GM23338 (cell line): ENCODE measurements around the gene CEP170B. TPM values are rescaled to one million over a fixed set of nuclear protein-coding genes. Genes with fewer than 3 reads are reported as not detected.
"Not testable (repeated sequence)": the region's sequence is repeated elsewhere in the genome, so short reads cannot be mapped to it uniquely, and the experiment has no call there.

Source experiments
- ATAC-seq: fragments of 200-7000 bp; cut with Tn5 transposase; 3 replicates; pipeline ENCODE4 v1.9.1; 2020
- DNase-seq: peaks from one replicate; pipeline ENCODE4 v3.0.0-alpha.2; 2015; ENCODE audit warnings: low spot score
- H2AFZ ChIP-seq: fragments of 200-600 bp; sonication (generic); 2 replicates; pipeline ENCODE4 v1.8.0; 2016; ENCODE audit warnings: antibody characterized with exemption, mild to moderate bottlenecking, moderate library complexity
- H3F3A ChIP-seq: fragments of 200-600 bp; sonication (generic); replicated peaks from 2 replicates; pipeline ENCODE4 v1.8.0; 2017; ENCODE audit warnings: antibody characterized with exemption, mixed run types, low read depth
- H3K27ac ChIP-seq: fragments of 200-600 bp; sonication (generic); 2 replicates; pipeline ENCODE4 v1.6.1; 2016; ENCODE audit warnings: low read depth
- H3K27me3 ChIP-seq: fragments of 200-600 bp; sonication (generic); 2 replicates; pipeline ENCODE4 v1.8.0; 2016; ENCODE audit warnings: mild to moderate bottlenecking, mixed run types, moderate library complexity; ENCODE audit not compliant: insufficient read depth
- H3K36me3 ChIP-seq: fragments of 200-600 bp; sonication (generic); 2 replicates; pipeline ENCODE4 v1.8.0; 2016; ENCODE audit warnings: mild to moderate bottlenecking; ENCODE audit not compliant: insufficient read depth
- H3K4me1 ChIP-seq: fragments of 200-600 bp; sonication (generic); 2 replicates; pipeline ENCODE4 v1.8.0; 2016; ENCODE audit warnings: mild to moderate bottlenecking, moderate library complexity; ENCODE audit not compliant: insufficient read depth
- H3K4me2 ChIP-seq: fragments of 200-600 bp; sonication (generic); 2 replicates; pipeline ENCODE4 v1.7.1; 2017; ENCODE audit warnings: mixed run types
- H3K4me3 ChIP-seq: fragments of 200-600 bp; sonication (generic); 2 replicates; pipeline ENCODE4 v1.6.1; 2016; ENCODE audit warnings: mixed run types
- H3K79me2 ChIP-seq: fragments of 200-600 bp; sonication (generic); replicated peaks from 2 replicates; pipeline ENCODE4 v1.8.0; 2017; ENCODE audit warnings: mild to moderate bottlenecking; ENCODE audit not compliant: insufficient read depth
- H3K9me2 ChIP-seq: fragments of 200-600 bp; sonication (generic); 2 replicates; pipeline ENCODE4 v1.8.0; 2017; ENCODE audit not compliant: insufficient read depth
- H4K20me1 ChIP-seq: fragments of 200-600 bp; sonication (generic); replicated peaks from 2 replicates; pipeline ENCODE4 v1.8.0; 2017; ENCODE audit warnings: mild to moderate bottlenecking; ENCODE audit not compliant: insufficient read depth
- H3K27ac Mint-ChIP-seq: 2 replicates; pipeline ENCODE4 v1.8.0; 2020; ENCODE audit warnings: inconsistent platforms, mild to moderate bottlenecking, moderate library complexity, mixed read lengths
- H3K27me3 Mint-ChIP-seq: 3 replicates; pipeline ENCODE4 v1.8.0; 2022; ENCODE audit warnings: low read depth, mild to moderate bottlenecking, moderate library complexity, mixed read lengths, inconsistent platforms; ENCODE audit not compliant: insufficient read depth, poor library complexity
- H3K36me3 Mint-ChIP-seq: 3 replicates; pipeline ENCODE4 v1.8.0; 2021; ENCODE audit warnings: low read depth, mild to moderate bottlenecking, inconsistent platforms, moderate library complexity, mixed read lengths
- H3K4me1 Mint-ChIP-seq: 3 replicates; pipeline ENCODE4 v1.8.0; 2020; ENCODE audit warnings: mild to moderate bottlenecking, inconsistent platforms, mixed read lengths
- H3K4me3 Mint-ChIP-seq: 3 replicates; pipeline ENCODE4 v1.8.0; 2021; ENCODE audit warnings: moderate library complexity, mild to moderate bottlenecking, inconsistent platforms, mixed read lengths
- H3K9me3 Mint-ChIP-seq: 3 replicates; pipeline ENCODE4 v1.8.0; 2020; ENCODE audit warnings: moderate library complexity, mild to moderate bottlenecking, inconsistent platforms, mixed read lengths
- ETS1 ChIP-seq: IDR thresholded peaks from 2 replicates; pipeline ENCODE4 v1.6.1; 2016; ENCODE audit warnings: antibody characterized with exemption
- EZH2 ChIP-seq: fragments of 200-600 bp; sonication (generic); IDR thresholded peaks from one replicate; pipeline ENCODE4 v1.8.0; 2017; ENCODE audit warnings: antibody characterized with exemption, mild to moderate bottlenecking, low read depth; ENCODE audit not compliant: unreplicated experiment
- NANOG ChIP-seq: IDR thresholded peaks from 2 replicates; pipeline ENCODE4 v1.6.1; 2016; ENCODE audit warnings: antibody characterized with exemption, borderline replicate concordance
- REST ChIP-seq: IDR thresholded peaks from one replicate; pipeline ENCODE4 v1.6.1; 2018; ENCODE audit warnings: antibody characterized with exemption; ENCODE audit not compliant: unreplicated experiment
- ZNF114 ChIP-seq: fragments of 250-450 bp; sonication (Bioruptor Pico); IDR thresholded peaks from 2 replicates; pipeline ENCODE4 v1.5.0; 2020; ENCODE audit warnings: mild to moderate bottlenecking, moderate library complexity
- ZNF462 ChIP-seq: fragments of 250-450 bp; sonication (Bioruptor Pico); IDR thresholded peaks from 2 replicates; pipeline ENCODE4 v1.5.0; 2020; ENCODE audit warnings: mild to moderate bottlenecking, moderate library complexity
- polyA plus RNA-seq: library from polyadenylated mRNA; unstranded; fragments of >200 nt; fragmentation: Nextera tagmentation; extraction: Ambion mirVana; gene quantifications from 2 replicates; pipeline ENCODE4 v1.2.1, GENCODE V29; 2016
- total RNA-seq: library from RNA; depleted of rRNA; stranded (reverse); fragments of >200 nt; shearing (Covaris generic); gene quantifications from 2 replicates; pipeline ENCODE4 v1.2.3, GENCODE V29; 2014

CEP170B gene
- total and polyA plus RNA-seq, 2 experiments from 2014 or later: 4.6 to 37.1 TPM

GRCh38 chr14:104856869-104857860, 7.9 kb upstream of the CEP170B start (continued):
- TF ChIP-seq ZNF462 (no peak), NANOG (no peak), EZH2 (no peak), ZNF114 (CRISPR knock-in tag) (no peak), ETS1 (no peak), REST (no peak)

- H3K27me3 Mint-ChIP-seq: peaks cover 16% of the 10 kb centered on the region
- not testable (repeated sequence) for H3K27me3 ChIP-seq, H3K4me2 ChIP-seq, H3K36me3 Mint-ChIP-seq, H3K79me2 ChIP-seq, H4K20me1 ChIP-seq, H3K27ac Mint-ChIP-seq, H3K4me3 ChIP-seq, H3F3A ChIP-seq, H3K4me1 Mint-ChIP-seq, H3K9me3 Mint-ChIP-seq, H3K4me3 Mint-ChIP-seq, H3K9me2 ChIP-seq, DNase-seq, H3K36me3 ChIP-seq, H2AFZ ChIP-seq, ATAC-seq, H3K27ac ChIP-seq
- H3K4me1 ChIP-seq: peaks cover 13% of the 10 kb centered on the region
These were observed 7.1 kb upstream of the CEP170B start for GRCh38 chr14:104857931-104858330.
